Measurements from ENCODE around the gene CDCA7L. TPM values are rescaled to one million over a fixed set of nuclear protein-coding genes. Genes with fewer than 3 reads are reported as not detected.

The CDCA7L gene
- total RNA-seq, 2 donors from 2014 or later = 39.5 to 41.1 TPM

DNA sequence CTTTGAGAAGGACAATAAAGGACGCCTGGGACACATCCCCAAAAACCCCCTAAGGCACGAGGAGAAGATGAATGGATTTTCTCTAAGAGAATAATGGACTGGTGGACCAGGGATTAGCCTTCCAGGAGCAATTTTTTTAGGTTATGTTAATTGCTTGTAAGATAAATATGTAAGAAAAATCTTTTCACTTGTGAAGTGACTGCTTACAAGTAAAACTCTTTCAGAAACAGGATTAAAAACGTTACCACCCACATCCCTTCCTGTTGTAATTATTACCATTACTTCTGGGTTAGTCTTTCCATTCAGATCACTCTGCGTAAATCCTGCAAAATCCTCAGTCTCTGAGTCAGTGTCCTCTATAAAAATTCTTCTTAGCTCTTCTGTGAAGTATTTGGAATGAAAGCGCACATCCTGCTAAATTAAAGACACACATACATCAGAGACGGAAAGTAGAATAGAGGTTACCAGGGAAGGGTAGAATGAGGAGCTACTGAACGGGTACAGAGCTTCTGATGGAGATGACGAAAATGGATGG lies 34.3 kb downstream of the CDCA7L start:
- H3K9me3 ChIP-seq (ENCODE audit: control insufficient read depth, low read length) = no peaks in the 10 kb centered on the region
- H3K4me3 ChIP-seq (ENCODE audit: low read length) = no peak overlapping the region
- DNase-seq = no peak
- H3K4me3 Mint-ChIP-seq = no peak overlapping the region
- H3K9me3 Mint-ChIP-seq = no peaks in the 10 kb centered on the region
- H3K36me3 Mint-ChIP-seq (ENCODE audit: low read depth) = peaks cover 30% of the 10 kb centered on the region
- WGBS, 2 experiments (ENCODE audit: insufficient coverage in 1 of 2, insufficient read length in 1 of 2) = 82 to 91% methylated on average over 3 to 8 of the region's 8 CpGs
- peaks cover 25% of the 10 kb centered on the region for H3K27me3 Mint-ChIP-seq (ENCODE audit: insufficient read depth)
- TF ChIP-seq, protein P1, sequence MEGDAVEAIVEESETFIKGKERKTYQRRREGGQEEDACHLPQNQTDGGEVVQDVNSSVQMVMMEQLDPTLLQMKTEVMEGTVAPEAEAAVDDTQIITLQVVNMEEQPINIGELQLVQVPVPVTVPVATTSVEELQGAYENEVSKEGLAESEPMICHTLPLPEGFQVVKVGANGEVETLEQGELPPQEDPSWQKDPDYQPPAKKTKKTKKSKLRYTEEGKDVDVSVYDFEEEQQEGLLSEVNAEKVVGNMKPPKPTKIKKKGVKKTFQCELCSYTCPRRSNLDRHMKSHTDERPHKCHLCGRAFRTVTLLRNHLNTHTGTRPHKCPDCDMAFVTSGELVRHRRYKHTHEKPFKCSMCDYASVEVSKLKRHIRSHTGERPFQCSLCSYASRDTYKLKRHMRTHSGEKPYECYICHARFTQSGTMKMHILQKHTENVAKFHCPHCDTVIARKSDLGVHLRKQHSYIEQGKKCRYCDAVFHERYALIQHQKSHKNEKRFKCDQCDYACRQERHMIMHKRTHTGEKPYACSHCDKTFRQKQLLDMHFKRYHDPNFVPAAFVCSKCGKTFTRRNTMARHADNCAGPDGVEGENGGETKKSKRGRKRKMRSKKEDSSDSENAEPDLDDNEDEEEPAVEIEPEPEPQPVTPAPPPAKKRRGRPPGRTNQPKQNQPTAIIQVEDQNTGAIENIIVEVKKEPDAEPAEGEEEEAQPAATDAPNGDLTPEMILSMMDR (conservative IDR thresholded peaks at IDR 0.05) = no peak
- H3K27ac ChIP-seq (ENCODE audit: low read depth, low read length) = no peak overlapping the region
- no peaks in the 10 kb centered on the region for H3K4me1 Mint-ChIP-seq
- H3K9ac ChIP-seq (ENCODE audit: extremely low read depth, low read length, poor library complexity, severe bottlenecking) = no peak overlapping the region
- no peak overlapping the region for H3K27ac Mint-ChIP-seq
- no peaks in the 10 kb centered on the region for H3K4me1 ChIP-seq (ENCODE audit: control insufficient read depth, insufficient read depth, low read length)
- H3K36me3 ChIP-seq (ENCODE audit: control insufficient read depth, insufficient read depth, low read length) = no peaks in the 10 kb centered on the region
- H3K27me3 ChIP-seq (ENCODE audit: control insufficient read depth, insufficient read depth, low read length, poor library complexity, severe bottlenecking) = no peaks in the 10 kb centered on the region

DNA sequence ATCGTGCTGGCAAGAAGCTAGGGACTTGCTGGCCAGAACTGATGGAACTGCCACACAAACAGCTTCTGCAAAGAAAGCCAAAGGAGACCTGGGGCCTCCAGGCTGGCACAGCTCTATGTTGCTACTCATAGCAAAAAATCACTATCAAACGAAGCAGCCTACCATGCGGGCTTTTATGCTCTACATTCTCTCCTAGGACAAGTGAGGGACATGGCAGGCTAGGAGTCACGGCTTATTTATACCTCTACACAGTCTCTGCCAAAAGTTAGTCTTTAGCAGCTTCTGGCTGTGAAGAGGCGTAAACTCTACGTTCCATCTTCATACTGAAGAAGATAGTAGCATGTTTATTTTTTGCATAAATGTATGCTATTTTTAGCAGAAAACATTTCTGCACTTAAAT lies 35.4 kb downstream of the CDCA7L start:
- Histone ChIP-seq H3K4me3 (ENCODE audit: low read length) (no peak overlapping the region), H3K4me1 (ENCODE audit: control insufficient read depth, insufficient read depth, low read length) (no peaks in the 10 kb centered on the region), H3K9ac (ENCODE audit: extremely low read depth, low read length, poor library complexity, severe bottlenecking) (no peak overlapping the region), H3K27me3 (ENCODE audit: control insufficient read depth, insufficient read depth, low read length, poor library complexity, severe bottlenecking) (no peaks in the 10 kb centered on the region), H3K27ac (ENCODE audit: low read depth, low read length) (no peak overlapping the region), H3K9me3 (ENCODE audit: control insufficient read depth, low read length) (no peaks in the 10 kb centered on the region), H3K36me3 (ENCODE audit: control insufficient read depth, insufficient read depth, low read length) (no peaks in the 10 kb centered on the region)
- 92 to 100% methylated on average over 4 to 6 of the region's 6 CpGs for WGBS, 2 experiments (ENCODE audit: insufficient coverage in 1 of 2, insufficient read length in 1 of 2)
- Mint-ChIP-seq H3K27ac (no peak overlapping the region), H3K36me3 (ENCODE audit: low read depth) (peaks cover 33% of the 10 kb centered on the region), H3K4me3 (no peak overlapping the region), H3K9me3 (no peaks in the 10 kb centered on the region), H3K4me1 (no peaks in the 10 kb centered on the region), H3K27me3 (ENCODE audit: insufficient read depth) (peaks cover 22% of the 10 kb centered on the region)
- DNase-seq = no peak
- TF ChIP-seq, protein P1 (conservative IDR thresholded peaks at IDR 0.05) = no peak

DNA sequence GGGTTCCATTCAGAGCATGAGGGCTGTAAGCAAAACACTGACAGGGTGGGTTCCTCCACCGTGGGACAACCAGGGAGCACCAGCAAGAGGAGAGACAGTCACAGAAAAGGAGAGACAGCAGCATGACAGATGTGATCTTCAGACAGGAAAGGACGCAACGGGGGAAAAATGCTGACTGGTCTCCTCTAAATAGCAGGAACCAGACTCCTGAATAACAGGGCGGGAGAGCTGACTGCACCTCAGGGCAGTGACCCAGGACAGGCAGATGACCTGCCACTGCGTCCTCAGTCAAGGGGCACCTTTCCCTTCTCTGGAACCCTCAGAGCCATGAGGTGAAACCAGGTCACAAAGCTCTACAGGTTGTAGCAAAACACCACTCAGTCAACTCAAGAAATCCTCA lies 37.0 kb downstream of the CDCA7L start:
- DNase-seq = no peak
- Histone ChIP-seq H3K27ac (ENCODE audit: low read depth, low read length) (no peak overlapping the region), H3K36me3 (ENCODE audit: control insufficient read depth, insufficient read depth, low read length) (no peaks in the 10 kb centered on the region), H3K4me3 (ENCODE audit: low read length) (no peak overlapping the region), H3K9me3 (ENCODE audit: control insufficient read depth, low read length) (no peaks in the 10 kb centered on the region), H3K27me3 (ENCODE audit: control insufficient read depth, insufficient read depth, low read length, poor library complexity, severe bottlenecking) (no peaks in the 10 kb centered on the region), H3K4me1 (ENCODE audit: control insufficient read depth, insufficient read depth, low read length) (no peaks in the 10 kb centered on the region), H3K9ac (ENCODE audit: extremely low read depth, low read length, poor library complexity, severe bottlenecking) (no peak overlapping the region)
- H3K4me1 Mint-ChIP-seq = no peaks in the 10 kb centered on the region
- TF ChIP-seq, protein P1 (conservative IDR thresholded peaks at IDR 0.05) = no peak
- peaks cover 8% of the 10 kb centered on the region for H3K27me3 Mint-ChIP-seq (ENCODE audit: insufficient read depth)
- peaks cover 32% of the 10 kb centered on the region for H3K36me3 Mint-ChIP-seq (ENCODE audit: low read depth)
- H3K4me3 Mint-ChIP-seq = no peak overlapping the region
- no peak overlapping the region for H3K27ac Mint-ChIP-seq
- no peaks in the 10 kb centered on the region for H3K9me3 Mint-ChIP-seq
- 93% methylated on average over 5 of the region's 5 CpGs for WGBS, 2 experiments (ENCODE audit: insufficient coverage in 1 of 2, insufficient read length in 1 of 2)
